Osteocyte (in vitro differentiated cells): ENCODE data around the gene SLC25A13. TPM values are rescaled to one million over a fixed set of nuclear protein-coding genes. Genes with fewer than 3 reads are reported as not detected.

Experiments used
- DNase-seq: peaks from one replicate; pipeline ENCODE4 v3.0.0; 2021; ENCODE audit warnings: mixed read lengths; ENCODE audit not compliant: unreplicated experiment; ENCODE audit errors: extremely low spot score
- H3K27ac Mint-ChIP-seq: one replicate; pipeline ENCODE4 v1.8.0; 2021; ENCODE audit warnings: mild to moderate bottlenecking, mixed read lengths; ENCODE audit not compliant: unreplicated experiment
- H3K27me3 Mint-ChIP-seq: one replicate; pipeline ENCODE4 v1.8.0; 2021; ENCODE audit warnings: mixed read lengths; ENCODE audit not compliant: unreplicated experiment
- H3K36me3 Mint-ChIP-seq: one replicate; pipeline ENCODE4 v1.8.0; 2021; ENCODE audit warnings: mixed read lengths; ENCODE audit not compliant: unreplicated experiment
- H3K4me1 Mint-ChIP-seq: one replicate; pipeline ENCODE4 v1.8.0; 2021; ENCODE audit warnings: mixed read lengths; ENCODE audit not compliant: unreplicated experiment
- H3K4me3 Mint-ChIP-seq: one replicate; pipeline ENCODE4 v1.8.0; 2021; ENCODE audit warnings: mild to moderate bottlenecking, moderate library complexity, mixed read lengths; ENCODE audit not compliant: unreplicated experiment
- H3K9me3 Mint-ChIP-seq: one replicate; pipeline ENCODE4 v1.8.0; 2021; ENCODE audit warnings: mixed read lengths; ENCODE audit not compliant: unreplicated experiment
- total RNA-seq: library from RNA; stranded (reverse); gene quantifications from 2 replicates; pipeline ENCODE4 v1.2.1, GENCODE V29; 2021
- TF ChIP-seq, protein P1 (sequence below): fragments of 200-600 bp; sonication (generic); IDR thresholded peaks from 2 replicates; pipeline ENCODE4 v1.5.0; 2021; ENCODE audit warnings: antibody characterized with exemption, mild to moderate bottlenecking, moderate library complexity

The SLC25A13 gene
- total RNA-seq, 1 donor from 2014 or later: 29.3 TPM

DNA sequence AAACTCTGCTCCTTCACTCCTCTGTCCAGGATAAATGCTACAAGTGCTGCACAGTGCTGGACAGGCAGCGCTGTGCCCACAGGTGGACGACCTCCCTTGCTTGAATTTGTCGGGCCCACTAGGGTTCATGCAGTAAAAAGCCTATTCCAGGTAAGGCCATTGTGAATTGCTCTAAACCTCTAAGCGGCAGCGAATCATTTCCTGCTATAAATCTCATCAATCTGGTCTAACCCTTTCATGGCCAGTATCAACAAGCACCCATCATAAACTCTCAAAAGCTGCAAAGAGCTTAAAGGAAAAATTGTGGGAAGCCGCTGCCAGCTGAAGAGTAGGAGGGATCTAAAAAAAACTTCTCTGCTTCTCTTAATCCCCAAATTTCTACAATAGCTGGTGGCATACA is 134.2 kb downstream of the SLC25A13 start:
- no peak overlapping the region for H3K4me3 Mint-ChIP-seq
- H3K27me3 Mint-ChIP-seq: no peaks in the 10 kb centered on the region
- no peak overlapping the region for H3K27ac Mint-ChIP-seq
- TF ChIP-seq, protein P1, sequence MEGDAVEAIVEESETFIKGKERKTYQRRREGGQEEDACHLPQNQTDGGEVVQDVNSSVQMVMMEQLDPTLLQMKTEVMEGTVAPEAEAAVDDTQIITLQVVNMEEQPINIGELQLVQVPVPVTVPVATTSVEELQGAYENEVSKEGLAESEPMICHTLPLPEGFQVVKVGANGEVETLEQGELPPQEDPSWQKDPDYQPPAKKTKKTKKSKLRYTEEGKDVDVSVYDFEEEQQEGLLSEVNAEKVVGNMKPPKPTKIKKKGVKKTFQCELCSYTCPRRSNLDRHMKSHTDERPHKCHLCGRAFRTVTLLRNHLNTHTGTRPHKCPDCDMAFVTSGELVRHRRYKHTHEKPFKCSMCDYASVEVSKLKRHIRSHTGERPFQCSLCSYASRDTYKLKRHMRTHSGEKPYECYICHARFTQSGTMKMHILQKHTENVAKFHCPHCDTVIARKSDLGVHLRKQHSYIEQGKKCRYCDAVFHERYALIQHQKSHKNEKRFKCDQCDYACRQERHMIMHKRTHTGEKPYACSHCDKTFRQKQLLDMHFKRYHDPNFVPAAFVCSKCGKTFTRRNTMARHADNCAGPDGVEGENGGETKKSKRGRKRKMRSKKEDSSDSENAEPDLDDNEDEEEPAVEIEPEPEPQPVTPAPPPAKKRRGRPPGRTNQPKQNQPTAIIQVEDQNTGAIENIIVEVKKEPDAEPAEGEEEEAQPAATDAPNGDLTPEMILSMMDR: no peak
- peaks cover 15% of the 10 kb centered on the region for H3K4me1 Mint-ChIP-seq
- peaks cover 43% of the 10 kb centered on the region for H3K36me3 Mint-ChIP-seq
- no peaks in the 10 kb centered on the region for H3K9me3 Mint-ChIP-seq
- DNase-seq: no peak

DNA sequence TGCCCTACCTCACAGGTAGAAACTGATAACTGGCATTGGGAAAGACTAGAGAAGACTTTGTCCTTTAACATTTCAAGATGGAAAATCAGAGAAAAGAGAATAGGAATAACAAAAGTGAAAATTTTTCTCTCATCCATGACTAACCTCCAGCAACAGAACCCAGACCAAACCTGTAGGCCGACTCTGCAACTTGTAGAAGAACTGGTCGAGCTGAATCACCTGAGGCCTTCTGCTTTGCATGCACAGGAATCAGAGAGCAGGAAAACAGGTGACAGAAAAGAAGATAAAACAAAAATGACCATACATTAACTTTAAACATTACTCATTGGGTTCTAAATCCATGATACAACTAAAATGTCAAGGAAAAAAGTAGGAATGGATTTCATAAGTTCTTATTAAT is 137.1 kb downstream of the SLC25A13 start:
- TF ChIP-seq, protein P1: no peak
- Mint-ChIP-seq H3K9me3 (no peaks in the 10 kb centered on the region), H3K4me3 (no peak overlapping the region), H3K4me1 (peaks cover 13% of the 10 kb centered on the region), H3K36me3 (peaks cover 34% of the 10 kb centered on the region), H3K27ac (no peak overlapping the region), H3K27me3 (no peaks in the 10 kb centered on the region)
- DNase-seq: no peak

- Mint-ChIP-seq H3K9me3 (no peaks in the 10 kb centered on the region), H3K4me1 (peaks cover 13% of the 10 kb centered on the region), H3K4me3 (no peak overlapping the region), H3K27ac (no peak overlapping the region), H3K27me3 (no peaks in the 10 kb centered on the region), H3K36me3 (peaks cover 25% of the 10 kb centered on the region)
- no peak for DNase-seq
- TF ChIP-seq, protein P1: peak; percentile 14
Observed at GRCh38 chr7:96183163-96183670, 138.7 kb downstream of the SLC25A13 start.

DNA sequence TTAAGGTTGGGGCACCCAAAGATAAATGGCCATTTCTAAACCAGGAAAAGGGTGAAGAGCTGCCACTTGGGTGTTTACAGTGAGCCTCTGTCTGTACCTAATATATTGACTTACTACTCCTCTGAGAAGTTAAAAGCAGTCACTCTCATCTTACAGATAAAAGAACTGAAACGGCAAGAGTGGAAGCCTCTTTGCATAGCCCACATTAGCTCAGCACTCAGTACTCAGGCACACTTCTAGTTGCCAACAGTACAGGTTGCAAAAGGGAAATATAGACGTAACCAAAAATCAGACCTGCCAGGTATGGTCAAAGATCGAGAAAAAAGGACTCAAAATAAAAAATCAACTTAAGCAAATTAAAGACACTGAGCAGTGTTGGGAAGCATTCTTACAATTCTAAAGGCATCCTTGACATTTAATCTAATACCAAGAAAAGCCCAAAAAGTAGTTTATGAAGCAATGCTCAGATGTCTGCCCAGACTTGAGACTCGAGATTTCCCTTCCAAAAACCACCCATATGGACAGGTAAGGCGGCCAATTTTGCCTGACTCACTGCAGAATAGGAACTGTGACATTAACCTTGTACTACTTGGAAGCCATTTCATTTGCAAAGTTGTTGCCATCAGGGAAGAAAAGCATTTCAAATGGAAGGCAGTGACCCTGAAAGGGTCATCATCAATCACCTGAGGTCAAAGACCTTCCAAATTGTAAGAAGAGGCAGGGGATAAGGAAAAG is 139.3 kb downstream of the SLC25A13 start:
- H3K4me3 Mint-ChIP-seq: no peak overlapping the region
- H3K4me1 Mint-ChIP-seq: peaks cover 13% of the 10 kb centered on the region
- H3K9me3 Mint-ChIP-seq: no peaks in the 10 kb centered on the region
- no peaks in the 10 kb centered on the region for H3K27me3 Mint-ChIP-seq
- TF ChIP-seq, protein P1: no peak
- no peak for DNase-seq
- no peak overlapping the region for H3K27ac Mint-ChIP-seq
- H3K36me3 Mint-ChIP-seq: peaks cover 25% of the 10 kb centered on the region

DNA sequence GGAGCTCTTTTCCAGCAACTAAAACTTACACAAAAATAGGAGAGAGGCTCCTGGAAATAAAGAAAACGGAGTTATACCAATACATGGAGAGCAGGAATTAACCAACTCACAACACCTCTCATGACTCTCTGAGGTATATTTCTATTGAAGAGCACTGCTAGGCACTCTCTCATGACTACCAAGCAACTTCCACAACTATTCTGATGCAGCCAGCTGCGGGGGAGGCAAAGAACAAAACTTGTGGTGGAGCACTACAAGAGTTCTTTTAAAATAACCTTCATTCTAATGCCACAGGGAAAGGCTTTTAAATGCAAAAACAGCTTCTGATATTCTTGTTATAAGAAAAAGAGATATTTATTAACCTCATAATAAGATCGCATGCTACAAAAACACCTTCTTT is 140.7 kb downstream of the SLC25A13 start:
- Mint-ChIP-seq H3K9me3 (no peaks in the 10 kb centered on the region), H3K36me3 (peaks cover 25% of the 10 kb centered on the region), H3K27me3 (no peaks in the 10 kb centered on the region), H3K4me1 (peaks cover 13% of the 10 kb centered on the region), H3K4me3 (no peak overlapping the region), H3K27ac (no peak overlapping the region)
- TF ChIP-seq, protein P1: no peak
- DNase-seq: no peak
